ENCODE measurements around the gene ASCC1. TPM values are rescaled to one million over a fixed set of nuclear protein-coding genes. Genes with fewer than 3 reads are reported as not detected.
"Not testable (repeated sequence)": the region's sequence is repeated elsewhere in the genome, so short reads cannot be mapped to it uniquely, and the experiment has no call there.

The ASCC1 gene
- total and polyA plus RNA-seq, 7 donors, result 15.3 to 53.7 (median 21.5) TPM

- Histone ChIP-seq H3K9me3 (no peaks in the 10 kb centered on the region), H3K27ac (no peak overlapping the region), H3K4me3 (no peak overlapping the region), H3K4me1 (no peaks in the 10 kb centered on the region), H3K36me3 (peaks cover 0 to 6% (median 0%) of the 10 kb centered on the region in 4 donors), H3K27me3 (no peaks in the 10 kb centered on the region)
- intact Hi-C loops (cut with DNase I), result no loop called here
- no peak for DNase-seq
- WGBS, 2 donors, result 95 to 97% methylated on average over 11 of the region's 11 CpGs
- no peak for TF ChIP-seq POLR2A (IDR thresholded peaks at IDR 0.05)
- no peak for TF ChIP-seq EP300 (IDR thresholded peaks at IDR 0.05)
- no peak for TF ChIP-seq CTCF (IDR thresholded peaks at IDR 0.05)
- TF ChIP-seq POLR2AphosphoS5 (IDR thresholded peaks at IDR 0.05), result no peak
Measured at GRCh38 chr10:72110673-72111401, 105.2 kb downstream of the ASCC1 start.

GRCh38 chr10:72109636-72110157 lies 106.4 kb downstream of the ASCC1 start:
- WGBS, 2 donors, result 54 to 76% methylated on average over 8 of the region's 8 CpGs
- H3K4me1 ChIP-seq, result no peaks in the 10 kb centered on the region
- intact Hi-C loops (cut with DNase I), result no loop called here
- DNase-seq, result no peak
- no peaks in the 10 kb centered on the region for H3K9me3 ChIP-seq
- H3K4me3 ChIP-seq, result no peak overlapping the region
- H3K27me3 ChIP-seq, result no peaks in the 10 kb centered on the region
- H3K27ac ChIP-seq, result no peak overlapping the region
- peaks cover 0 to 6% (median 0%) of the 10 kb centered on the region in 4 donors for H3K36me3 ChIP-seq
- no peak for TF ChIP-seq POLR2A (IDR thresholded peaks at IDR 0.05)
- TF ChIP-seq EP300 (IDR thresholded peaks at IDR 0.05), result no peak
- TF ChIP-seq POLR2AphosphoS5 (IDR thresholded peaks at IDR 0.05), result no peak
- TF ChIP-seq CTCF (IDR thresholded peaks at IDR 0.05), result no peak

GRCh38 chr10:72108830-72109635 lies 107.0 kb downstream of the ASCC1 start:
- intact Hi-C loops (cut with DNase I), result no loop called here
- H3K4me1 ChIP-seq, result no peaks in the 10 kb centered on the region
- H3K27ac ChIP-seq, result no peak overlapping the region
- no peaks in the 10 kb centered on the region for H3K27me3 ChIP-seq
- H3K9me3 ChIP-seq, result no peaks in the 10 kb centered on the region
- H3K36me3 ChIP-seq, result peaks cover 0 to 6% (median 0%) of the 10 kb centered on the region in 4 donors
- H3K4me3 ChIP-seq, result no peak overlapping the region
- TF ChIP-seq EP300 (IDR thresholded peaks at IDR 0.05) (no peak), CTCF (IDR thresholded peaks at IDR 0.05) (no peak), POLR2A (IDR thresholded peaks at IDR 0.05) (no peak)
- no peak for DNase-seq
- WGBS, 2 donors, result 19 to 51% methylated on average over 1 of the region's 1 CpG

- H3K27me3 ChIP-seq; H3K4me1 ChIP-seq; H3K9me3 ChIP-seq; DNase-seq; H3K36me3 ChIP-seq; intact Hi-C loops (cut with DNase I); H3K4me3 ChIP-seq; H3K27ac ChIP-seq: not testable (repeated sequence)
- 77 to 92% methylated on average over 3 of the region's 3 CpGs for WGBS, 2 donors
Measured at GRCh38 chr10:72108004-72108370, 108.1 kb downstream of the ASCC1 start.

- DNase-seq, result no peak
- H3K36me3 ChIP-seq, result peaks cover 0 to 10% (median 0%) of the 10 kb centered on the region in 4 donors
- no peak overlapping the region for H3K27ac ChIP-seq
- H3K4me1 ChIP-seq, result no peaks in the 10 kb centered on the region
- no peak overlapping the region for H3K4me3 ChIP-seq
- H3K27me3 ChIP-seq, result no peaks in the 10 kb centered on the region
- no peaks in the 10 kb centered on the region for H3K9me3 ChIP-seq
- WGBS, 2 donors, result 46 to 73% methylated on average over 3 of the region's 3 CpGs
- intact Hi-C loops (cut with DNase I), result no loop called here
- no peak for TF ChIP-seq POLR2AphosphoS5 (IDR thresholded peaks at IDR 0.05)
- no peak for TF ChIP-seq EP300 (IDR thresholded peaks at IDR 0.05)
- TF ChIP-seq CTCF (IDR thresholded peaks at IDR 0.05), result no peak
- no peak for TF ChIP-seq POLR2A (IDR thresholded peaks at IDR 0.05)
Measured at GRCh38 chr10:72107325-72108003, 108.6 kb downstream of the ASCC1 start.

Measured in sigmoid colon (tissue), 7 donors.